Lower lobe of right lung (tissue), 2 donors: ENCODE results near the gene NDUFC2. TPM values are rescaled to one million over a fixed set of nuclear protein-coding genes. Genes with fewer than 3 reads are reported as not detected.
A peak's percentile ranks its signal among the peaks of the same experiment; 100 is the strongest.
"Not testable (repeated sequence)": the region's sequence is repeated elsewhere in the genome, so short reads cannot be mapped to it uniquely, and the experiment has no call there.

Source experiments
- ATAC-seq, 2 donors: fragments of 200-7000 bp; cut with Tn5 transposase; one replicate each; pipeline ENCODE4 v1.9.1; 2020 to 2022; ENCODE audit warnings: mild to moderate bottlenecking in 2 of 2, moderate library complexity in 2 of 2
- DNase-seq: peaks from one replicate; pipeline ENCODE4 v3.0.0-alpha.2; 2020
- H3K27ac ChIP-seq: fragments of 200-600 bp; one replicate; pipeline ENCODE4 v1.8.0; 2022
- H3K27me3 ChIP-seq: fragments of 200-600 bp; one replicate; pipeline ENCODE4 v1.8.0; 2022; ENCODE audit warnings: low read depth
- H3K36me3 ChIP-seq: fragments of 200-600 bp; one replicate; pipeline ENCODE4 v1.8.0; 2022; ENCODE audit warnings: mild to moderate bottlenecking
- H3K4me1 ChIP-seq: fragments of 200-600 bp; one replicate; pipeline ENCODE4 v1.8.0; 2022
- H3K4me3 ChIP-seq: fragments of 200-600 bp; one replicate; pipeline ENCODE4 v1.8.0; 2022; ENCODE audit warnings: mild to moderate bottlenecking
- H3K9me3 ChIP-seq: fragments of 200-600 bp; one replicate; pipeline ENCODE4 v1.8.0; 2022
- CTCF ChIP-seq: fragments of 200-600 bp; IDR thresholded peaks from one replicate; pipeline ENCODE4 v1.8.0; 2022; ENCODE audit warnings: antibody characterized with exemption, mild to moderate bottlenecking
- intact Hi-C: fragments of 100-400 bp; cut with DNase I; formaldehyde crosslinking; loops from one replicate; pipeline ENCODE4 v1.11.0; 2022
- total RNA-seq: library from RNA; stranded (reverse); fragmentation: NEBNext Ultra II Directional; extraction: Animal tissue kit (Norgen Biotek cat#: 25700); gene quantifications from one replicate; pipeline ENCODE4 v1.2.1, GENCODE V29; 2021
- donor health status: DM: no; HTN: yes; CAD: no; lungs with severe emphysema.

Gene NDUFC2
- total RNA-seq, 1 donor from 2014 or later, result 130 TPM

GRCh38 chr11:78097666-78098385, 18.2 kb upstream of the NDUFC2 start:
- H3K4me3 ChIP-seq, result no peak overlapping the region
- peaks cover 41% of the 10 kb centered on the region for H3K36me3 ChIP-seq
- H3K27ac ChIP-seq, result no peak overlapping the region
- TF ChIP-seq CTCF, result no peak
- no peaks in the 10 kb centered on the region for H3K4me1 ChIP-seq
- intact Hi-C loops, result loop anchor here (5.0 kb wide), 1 partner anchor 469 kb away; no protein-coding TSS in a partner anchor
- ATAC-seq (no peak), DNase-seq (no peak)
- H3K9me3 ChIP-seq, result no peaks in the 10 kb centered on the region
- H3K27me3 ChIP-seq, result no peaks in the 10 kb centered on the region

- Histone ChIP-seq H3K36me3 (peaks cover 12% of the 10 kb centered on the region), H3K4me3 (no peak overlapping the region), H3K27ac (no peak overlapping the region), H3K4me1 (no peaks in the 10 kb centered on the region), H3K9me3 (no peaks in the 10 kb centered on the region), H3K27me3 (no peaks in the 10 kb centered on the region)
- intact Hi-C loops, result no loop called here
- no peak for TF ChIP-seq CTCF
- ATAC-seq (no peak), DNase-seq (no peak)
Observed at GRCh38 chr11:78094250-78094649, 14.6 kb upstream of the NDUFC2 start.

- H3K27ac ChIP-seq, intact Hi-C loops: not testable (repeated sequence)
Observed at GRCh38 chr11:78086521-78087074, 6.9 kb upstream of the NDUFC2 start.

GRCh38 chr11:78085972-78086371, 6.3 kb upstream of the NDUFC2 start:
- H3K27me3 ChIP-seq, result no peaks in the 10 kb centered on the region
- H3K27ac ChIP-seq, result no peak overlapping the region
- H3K4me3 ChIP-seq, result no peak overlapping the region
- peaks cover 12% of the 10 kb centered on the region for H3K4me1 ChIP-seq
- DNase-seq (no peak), ATAC-seq (no peak)
- no peak for TF ChIP-seq CTCF
- intact Hi-C loops, result no loop called here
- no peaks in the 10 kb centered on the region for H3K36me3 ChIP-seq
- no peaks in the 10 kb centered on the region for H3K9me3 ChIP-seq

More at GRCh38 chr11:78086521-78087074, 6.9 kb upstream of the NDUFC2 start:
- H3K4me3 ChIP-seq, ATAC-seq, H3K27me3 ChIP-seq, H3K36me3 ChIP-seq, H3K9me3 ChIP-seq, DNase-seq, H3K4me1 ChIP-seq: not testable (repeated sequence)

GRCh38 chr11:78084506-78084905, 4.8 kb upstream of the NDUFC2 start:
- Histone ChIP-seq H3K4me1 (peaks cover 20% of the 10 kb centered on the region), H3K27ac (peak overlapping the region; percentile 53)
- H3K36me3 ChIP-seq, H3K27me3 ChIP-seq, intact Hi-C loops, H3K9me3 ChIP-seq, ATAC-seq, H3K4me3 ChIP-seq: not testable (repeated sequence)
- peak; percentile 69 for DNase-seq

GRCh38 chr11:78083021-78083420, 3.4 kb upstream of the NDUFC2 start:
- H3K27me3 ChIP-seq, result no peaks in the 10 kb centered on the region
- H3K4me3 ChIP-seq, result no peak overlapping the region
- DNase-seq (no peak), ATAC-seq (no peak)
- no peaks in the 10 kb centered on the region for H3K9me3 ChIP-seq
- peaks cover 32% of the 10 kb centered on the region for H3K4me1 ChIP-seq
- no peak for TF ChIP-seq CTCF
- intact Hi-C loops, result no loop called here
- no peaks in the 10 kb centered on the region for H3K36me3 ChIP-seq
- no peak overlapping the region for H3K27ac ChIP-seq
